ENCODE results near the gene LDLRAD4.

LDLRAD4 gene

DNA sequence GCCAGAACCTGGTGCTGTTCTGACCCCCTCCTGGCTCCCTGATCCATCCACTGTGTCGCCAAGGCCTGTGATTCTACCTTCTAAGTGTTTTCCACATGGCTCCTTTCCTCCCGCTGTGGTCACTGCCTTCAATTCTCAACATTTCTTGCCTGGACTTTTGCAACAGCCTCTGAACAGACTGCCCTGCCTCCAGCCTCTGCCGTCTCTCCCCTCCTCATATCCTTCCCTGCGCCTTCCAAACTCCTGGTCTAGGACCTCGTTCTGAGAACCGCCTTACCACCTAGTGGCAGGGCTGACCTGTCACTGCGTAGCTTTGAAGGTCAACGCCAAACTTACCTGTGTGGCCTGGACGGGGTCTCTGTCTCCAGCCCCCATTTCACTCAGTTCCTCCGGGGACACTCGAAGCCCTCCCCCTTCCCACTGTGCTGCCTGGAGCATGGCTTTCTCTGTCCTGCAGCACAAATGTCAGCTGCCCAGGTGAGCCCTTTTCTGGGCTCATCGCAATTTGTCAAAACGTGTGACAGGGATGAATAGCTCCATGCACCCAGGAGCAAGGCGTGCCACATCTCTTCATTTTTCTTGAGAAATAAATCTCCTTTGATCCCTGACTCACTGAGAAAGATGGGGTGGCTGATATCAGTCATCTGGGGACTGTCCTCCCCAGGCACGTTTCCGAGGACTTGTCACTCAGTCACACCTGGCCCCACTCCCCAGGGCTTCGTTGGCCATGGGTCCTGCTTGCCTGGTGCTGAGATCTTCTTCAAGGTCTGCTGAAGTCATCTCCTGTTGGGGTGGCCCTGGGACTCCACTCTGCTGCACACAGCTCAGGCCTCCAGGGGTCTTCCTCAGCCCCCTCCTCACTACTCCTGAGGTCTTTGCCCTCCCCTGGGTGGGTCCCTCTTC, 46.7 kb downstream of the LDLRAD4 start:
- DNase-seq (ENCODE audit: low read depth in 2 of 2): no peak

DNA sequence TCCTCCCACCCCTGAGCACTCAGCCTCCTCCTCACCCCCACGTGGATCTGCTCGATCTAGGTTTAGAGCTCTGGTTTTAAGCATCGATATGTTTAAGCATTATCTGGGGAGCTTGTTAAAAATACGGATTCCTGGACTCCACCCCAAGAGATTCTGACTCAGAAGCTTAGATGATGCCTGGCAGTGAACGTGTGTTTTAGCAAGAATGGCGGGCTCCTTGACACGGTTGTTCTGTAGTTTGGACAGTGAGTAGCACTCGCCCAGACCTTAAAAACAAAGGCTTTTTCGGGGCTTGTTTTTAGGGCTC, 47.3 kb downstream of the LDLRAD4 start:
- no peak for DNase-seq (ENCODE audit: low read depth in 2 of 2)

DNA sequence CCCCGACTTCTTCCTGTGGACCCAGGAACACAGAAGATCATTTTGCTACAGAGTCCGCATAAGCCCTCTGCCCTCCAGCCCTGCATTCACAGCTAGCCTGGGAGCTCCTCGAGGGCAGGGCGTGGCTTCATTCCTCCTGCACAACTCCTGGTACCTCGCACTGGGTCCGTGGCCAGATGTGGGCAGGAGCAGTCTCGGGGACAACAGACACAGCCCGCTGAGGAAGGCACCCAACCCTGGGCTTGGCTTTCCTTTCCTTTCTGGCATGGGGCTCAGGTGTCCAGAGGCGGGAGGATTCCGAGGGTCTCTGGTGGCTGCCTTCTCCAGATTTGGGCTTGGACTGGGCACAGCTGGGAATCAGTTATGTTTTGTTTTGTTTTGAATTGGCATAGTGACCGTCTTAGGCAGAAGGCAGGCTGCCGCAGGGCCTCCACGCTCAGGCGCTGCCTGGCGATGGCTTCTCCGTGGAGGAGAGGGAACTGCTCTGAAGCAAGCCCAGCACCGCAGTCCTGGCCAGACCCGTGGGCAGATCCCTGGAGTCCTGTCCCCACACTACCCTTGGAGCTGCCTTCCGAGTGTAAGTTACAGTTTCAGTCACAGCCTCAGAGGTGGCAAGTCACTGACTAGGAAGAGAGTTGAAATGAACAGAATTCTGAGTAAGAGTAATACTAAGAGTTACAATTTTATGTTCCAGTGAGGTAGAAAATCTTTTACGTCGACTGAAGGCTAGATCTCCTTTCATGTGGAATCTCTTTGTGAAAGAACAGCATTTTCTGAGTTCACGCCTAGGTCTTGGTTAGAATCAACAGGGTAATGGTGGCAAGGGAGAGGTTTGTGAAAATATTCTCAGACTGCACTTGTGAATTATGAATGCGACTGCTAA, 47.9 kb downstream of the LDLRAD4 start:
- no peak for DNase-seq (ENCODE audit: low read depth in 2 of 2)

DNA sequence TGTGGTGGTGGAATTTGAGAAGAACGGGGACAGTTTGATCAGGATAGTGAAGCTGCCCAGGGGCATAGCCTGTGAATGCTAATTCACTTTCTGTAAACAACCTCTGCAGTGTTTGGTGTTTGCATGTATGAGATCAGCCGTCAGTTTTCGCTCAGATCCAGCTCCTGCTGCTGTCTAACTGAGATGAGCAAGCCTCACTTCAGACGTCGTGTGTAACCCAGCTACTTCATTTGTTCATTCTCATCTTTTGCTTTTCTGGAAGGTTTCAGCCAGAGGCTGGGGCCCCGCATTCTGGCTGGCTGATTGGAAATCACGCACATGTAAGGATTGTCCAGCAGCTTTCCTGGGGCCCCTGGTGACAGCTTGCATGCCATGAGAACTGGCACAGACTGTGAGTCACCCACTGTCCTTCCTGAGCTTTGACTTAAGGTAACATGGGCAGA, 48.9 kb downstream of the LDLRAD4 start:
- DNase-seq (ENCODE audit: low read depth in 2 of 2): no peak

DNA sequence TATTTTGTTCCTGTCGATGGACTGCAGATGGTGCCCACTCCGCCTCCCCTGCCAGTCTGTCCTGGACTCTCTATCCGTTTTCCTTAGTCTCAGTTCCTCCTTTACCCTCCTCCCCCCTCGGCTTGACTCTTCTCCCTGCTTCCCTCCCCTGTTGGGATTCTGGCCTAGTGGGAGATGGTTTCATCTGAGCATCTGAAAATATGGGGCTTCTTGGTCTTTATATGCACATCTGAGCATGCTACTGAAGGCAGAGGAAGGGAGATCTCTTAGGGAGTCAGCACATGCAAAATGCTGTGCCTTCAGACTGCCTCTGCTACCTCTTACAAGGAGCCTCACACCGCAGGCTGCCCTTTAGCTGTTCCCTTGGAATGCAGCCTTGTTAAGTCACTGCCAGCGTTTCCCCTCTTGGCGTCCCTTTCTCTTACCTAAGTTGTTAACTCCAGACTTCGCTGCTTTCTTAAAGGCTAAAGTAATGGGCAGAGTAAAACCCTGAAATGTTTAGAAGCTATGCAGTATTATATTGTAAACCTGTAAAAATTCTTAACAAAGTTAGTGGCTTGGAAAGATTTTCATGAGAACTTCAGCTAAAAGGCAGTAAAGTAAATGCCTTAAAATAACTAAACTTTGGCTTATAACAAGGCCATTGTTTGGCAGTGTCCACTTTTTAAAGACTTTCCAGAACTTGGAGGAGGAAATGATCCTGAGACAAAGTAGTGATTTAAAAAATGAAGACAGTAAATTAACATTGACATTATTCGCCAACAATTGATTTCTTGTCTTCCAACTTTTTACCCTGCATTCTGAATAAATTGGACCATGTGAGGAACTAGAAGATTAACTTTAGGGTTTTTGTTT, 49.8 kb downstream of the LDLRAD4 start:
- no peak for DNase-seq (ENCODE audit: low read depth in 2 of 2)

DNA sequence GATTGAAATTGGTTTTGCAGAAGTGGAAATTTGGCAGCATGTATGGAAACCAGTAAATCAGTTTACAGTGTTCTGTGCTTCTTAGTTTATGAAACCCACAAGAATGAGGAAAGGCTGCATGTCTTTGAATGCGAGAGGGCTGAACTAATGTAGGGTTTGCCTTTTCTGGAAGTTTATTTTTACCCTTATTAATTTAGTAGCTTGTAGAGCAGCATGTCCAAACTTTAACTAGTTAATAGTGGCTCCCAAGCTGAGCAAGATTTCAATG, 50.4 kb downstream of the LDLRAD4 start:
- DNase-seq (ENCODE audit: low read depth in 2 of 2): no peak

DNA sequence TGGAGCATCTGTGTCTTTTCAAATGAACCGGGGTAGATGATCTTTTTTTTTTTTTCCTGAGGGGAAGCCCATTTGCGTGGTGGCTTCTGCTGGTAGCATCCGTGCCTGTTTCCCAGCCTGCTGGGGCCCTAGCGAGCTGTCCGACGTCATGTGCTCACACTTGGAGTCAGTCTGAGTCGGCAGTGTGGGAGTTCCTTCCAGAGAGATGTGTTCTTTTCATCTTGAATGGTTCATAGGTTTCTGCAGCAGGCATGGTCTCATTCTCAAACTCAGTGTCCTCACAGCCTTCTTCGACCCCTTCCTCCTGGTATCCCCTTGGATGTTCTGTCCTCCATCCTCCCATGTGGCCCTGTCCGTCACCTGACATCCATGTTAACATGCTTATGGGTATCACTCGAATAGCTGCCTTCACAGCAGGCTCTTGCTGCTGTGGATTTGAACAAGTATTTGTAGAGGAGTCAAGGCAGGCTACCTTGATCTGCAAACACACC, 51.0 kb downstream of the LDLRAD4 start:
- DNase-seq (ENCODE audit: low read depth in 2 of 2): no peak

DNA sequence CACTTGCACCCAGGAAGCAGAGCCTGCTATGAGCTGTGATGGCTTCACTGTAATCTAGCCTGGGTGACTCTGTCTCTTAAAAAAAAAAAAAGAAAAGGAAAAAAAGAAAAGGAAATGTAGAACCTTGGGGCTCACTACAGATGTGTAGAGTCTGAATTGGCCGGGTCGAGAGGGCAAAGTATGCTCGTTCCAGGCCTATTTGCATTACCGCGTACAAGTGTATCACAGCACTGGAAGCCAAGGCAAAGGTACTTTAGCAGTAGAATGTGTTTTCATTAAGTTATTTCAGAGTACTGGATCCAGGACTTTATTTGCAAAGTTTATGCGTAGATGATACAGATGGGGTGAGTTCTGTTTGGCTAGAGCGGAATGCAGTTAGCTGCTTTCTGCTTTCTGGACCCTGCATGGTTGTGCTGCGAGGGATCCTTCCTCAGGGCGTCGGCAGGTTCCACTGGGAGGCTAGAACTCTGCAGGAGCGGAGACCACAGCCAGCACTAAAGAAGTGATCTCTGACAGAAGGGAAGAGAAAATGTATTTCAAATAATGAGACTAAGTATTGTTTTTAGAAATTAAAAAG, 51.8 kb downstream of the LDLRAD4 start:
- no peak for DNase-seq (ENCODE audit: low read depth in 2 of 2)

DNA sequence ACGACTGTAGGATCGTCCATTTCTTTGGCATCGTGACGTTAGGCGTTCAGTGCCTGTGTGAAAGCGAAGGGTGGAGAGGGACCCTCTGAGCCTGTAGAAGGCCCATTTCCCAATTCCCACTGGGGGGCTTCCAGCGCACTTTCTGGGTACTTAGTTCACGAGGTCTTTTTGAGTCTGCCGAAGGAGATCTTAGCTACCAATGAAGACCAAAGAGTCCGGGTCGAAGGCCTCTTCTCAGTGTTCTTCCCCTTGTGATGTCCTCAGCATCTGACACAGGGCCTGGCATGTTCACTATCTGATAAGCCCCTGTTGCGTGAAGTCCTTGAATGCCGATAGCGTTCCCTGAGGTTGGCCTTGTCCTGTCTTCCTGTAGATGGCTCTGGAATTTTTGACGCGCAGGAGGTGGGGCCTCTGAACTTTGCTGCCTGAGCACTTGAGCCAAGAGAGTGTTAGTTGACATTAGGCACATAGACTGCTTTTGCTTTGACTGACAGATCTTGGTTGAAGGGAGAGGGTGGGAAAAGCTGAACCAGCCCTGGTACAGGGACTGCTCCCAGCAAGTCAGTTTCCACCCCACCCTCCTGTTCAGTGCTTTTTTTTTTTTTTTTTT, 52.8 kb downstream of the LDLRAD4 start:
- no peak for DNase-seq (ENCODE audit: low read depth in 2 of 2)

DNA sequence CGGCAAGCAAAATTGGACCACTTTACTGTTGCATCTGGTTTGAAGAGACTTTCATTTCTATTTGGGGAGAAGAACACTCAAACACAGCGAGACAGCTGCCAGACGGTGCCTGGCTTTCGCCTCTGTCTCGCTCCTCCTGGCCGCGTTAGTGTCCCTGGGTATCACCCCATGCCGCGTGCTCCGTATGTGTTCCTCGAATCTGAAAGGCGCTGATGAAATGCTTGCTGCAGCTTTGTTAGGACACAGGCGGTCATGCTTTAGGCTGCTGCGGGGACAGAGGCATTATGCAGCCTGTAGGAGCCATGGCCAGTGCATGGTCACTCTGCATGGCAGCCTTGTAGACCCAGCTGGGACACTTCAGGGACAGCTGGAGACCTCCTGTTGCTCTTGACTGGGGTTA, 53.9 kb downstream of the LDLRAD4 start:
- DNase-seq (ENCODE audit: low read depth in 2 of 2): no peak

DNA sequence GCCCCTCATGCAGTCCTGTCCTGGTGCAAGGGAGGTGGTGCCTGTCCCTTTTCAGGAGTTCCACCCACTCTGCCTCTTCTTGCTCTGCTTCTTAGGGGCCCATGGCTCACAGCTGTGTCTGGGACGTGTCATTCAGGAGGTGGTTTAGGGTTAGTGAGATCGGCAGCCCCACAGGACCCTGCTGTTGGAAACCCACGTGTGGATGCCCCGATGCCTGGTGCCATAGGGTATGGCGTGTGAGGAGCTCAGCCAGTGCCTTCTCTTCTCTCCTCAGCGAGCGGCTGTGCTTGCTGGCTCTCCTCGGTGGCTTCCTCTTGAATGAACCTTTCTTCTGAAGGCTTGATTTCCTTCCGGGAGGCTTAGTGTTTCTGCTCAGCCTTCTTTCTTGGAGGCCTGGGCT, 55.2 kb downstream of the LDLRAD4 start:
- no peak for DNase-seq (ENCODE audit: low read depth in 2 of 2)

DNA sequence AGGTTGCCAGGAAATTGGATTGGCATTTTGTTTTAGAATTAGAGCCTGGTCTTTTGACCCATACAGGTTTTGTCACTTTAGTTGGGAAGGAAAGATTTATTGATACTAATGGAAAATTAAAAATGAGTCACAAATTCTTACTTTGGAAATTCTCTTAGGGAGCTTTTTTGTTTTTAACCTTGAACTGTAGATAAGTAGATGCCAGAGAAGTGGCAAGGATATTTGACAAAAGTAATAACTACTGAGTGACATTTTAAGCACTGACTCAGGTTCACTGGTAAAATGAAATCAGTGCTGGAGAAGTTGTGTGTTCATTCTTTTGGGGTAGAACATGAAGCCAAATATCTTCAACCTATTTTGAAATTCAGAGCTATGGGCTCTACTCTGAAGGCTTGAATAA, 56.5 kb downstream of the LDLRAD4 start:
- no peak for DNase-seq (ENCODE audit: low read depth in 2 of 2)

DNA sequence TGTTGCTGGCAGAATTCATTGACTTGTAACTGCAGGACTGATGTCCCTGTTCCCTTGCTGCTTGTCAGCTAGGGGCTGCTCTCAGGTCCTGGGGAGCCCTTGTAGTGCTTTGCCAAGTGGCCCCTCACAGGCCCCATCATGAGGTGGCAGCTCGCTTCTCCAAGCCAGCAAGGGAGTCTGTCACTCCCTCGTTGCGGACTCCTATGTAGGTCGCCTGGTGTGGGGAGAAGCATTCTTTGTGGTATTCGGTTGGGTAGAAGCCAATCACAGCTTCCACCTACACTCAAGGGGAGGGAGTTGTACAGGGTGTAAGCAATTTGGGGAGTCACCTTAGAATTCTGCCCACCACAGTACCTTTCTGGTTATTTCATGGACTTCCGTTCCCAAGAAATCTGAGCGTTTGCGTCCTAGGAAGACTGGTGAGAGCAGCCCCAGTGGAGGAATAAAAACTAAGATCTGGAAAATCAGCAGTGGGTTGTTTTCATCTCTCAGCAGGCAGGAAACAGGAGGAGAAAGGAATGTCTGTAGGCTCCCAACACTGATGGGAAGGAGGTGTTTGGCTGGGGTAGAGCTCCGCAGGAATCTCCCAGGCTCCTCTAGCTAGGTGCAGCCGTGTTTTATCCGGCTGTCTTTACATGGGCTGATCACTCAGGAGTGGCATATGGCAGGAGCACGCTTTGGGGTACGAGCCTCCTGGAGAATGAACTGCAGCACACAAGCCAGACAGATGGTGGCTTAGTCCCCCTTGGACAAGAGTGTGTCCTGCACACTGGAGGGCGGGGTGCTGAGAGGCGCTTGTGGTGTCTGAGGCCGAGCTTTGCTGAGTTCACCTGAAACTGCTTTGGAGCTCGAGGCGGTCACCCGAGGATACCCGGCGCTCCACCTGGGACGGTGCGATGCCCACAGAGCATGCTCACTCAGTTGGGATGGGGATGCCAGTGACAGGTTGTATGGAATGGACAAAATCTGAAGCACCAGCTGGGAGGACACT, 58.3 kb downstream of the LDLRAD4 start:
- no peak for DNase-seq (ENCODE audit: low read depth in 2 of 2)

DNA sequence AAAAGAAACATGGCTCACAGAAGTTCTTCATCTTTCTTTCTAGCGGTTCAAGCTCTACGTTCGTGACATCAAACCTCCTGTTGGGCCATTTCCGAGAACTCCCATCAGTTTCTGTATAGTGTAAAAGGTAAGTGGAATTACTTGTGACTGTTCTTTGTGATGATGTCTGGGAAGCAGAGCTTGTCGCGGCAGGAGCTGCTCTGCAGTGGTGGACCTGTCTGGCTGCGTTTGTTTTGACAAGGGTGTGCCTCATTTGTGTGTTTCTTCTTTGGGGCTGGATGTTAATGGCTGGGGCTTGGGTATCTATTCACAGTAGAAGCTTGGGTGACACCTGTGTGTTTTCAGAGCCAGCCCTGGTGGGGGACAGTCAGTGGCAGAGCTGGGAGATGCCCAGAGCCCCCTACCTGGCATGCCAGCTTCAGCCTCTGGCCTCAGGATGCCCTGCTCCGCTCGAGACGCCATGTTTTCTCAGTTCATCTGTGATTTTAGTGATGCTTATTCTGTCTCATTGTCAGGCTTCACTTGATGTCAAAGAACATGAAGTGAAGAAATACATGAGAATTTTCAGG, 59.6 kb downstream of the LDLRAD4 start:
- no peak for DNase-seq (ENCODE audit: low read depth in 2 of 2)

DNA sequence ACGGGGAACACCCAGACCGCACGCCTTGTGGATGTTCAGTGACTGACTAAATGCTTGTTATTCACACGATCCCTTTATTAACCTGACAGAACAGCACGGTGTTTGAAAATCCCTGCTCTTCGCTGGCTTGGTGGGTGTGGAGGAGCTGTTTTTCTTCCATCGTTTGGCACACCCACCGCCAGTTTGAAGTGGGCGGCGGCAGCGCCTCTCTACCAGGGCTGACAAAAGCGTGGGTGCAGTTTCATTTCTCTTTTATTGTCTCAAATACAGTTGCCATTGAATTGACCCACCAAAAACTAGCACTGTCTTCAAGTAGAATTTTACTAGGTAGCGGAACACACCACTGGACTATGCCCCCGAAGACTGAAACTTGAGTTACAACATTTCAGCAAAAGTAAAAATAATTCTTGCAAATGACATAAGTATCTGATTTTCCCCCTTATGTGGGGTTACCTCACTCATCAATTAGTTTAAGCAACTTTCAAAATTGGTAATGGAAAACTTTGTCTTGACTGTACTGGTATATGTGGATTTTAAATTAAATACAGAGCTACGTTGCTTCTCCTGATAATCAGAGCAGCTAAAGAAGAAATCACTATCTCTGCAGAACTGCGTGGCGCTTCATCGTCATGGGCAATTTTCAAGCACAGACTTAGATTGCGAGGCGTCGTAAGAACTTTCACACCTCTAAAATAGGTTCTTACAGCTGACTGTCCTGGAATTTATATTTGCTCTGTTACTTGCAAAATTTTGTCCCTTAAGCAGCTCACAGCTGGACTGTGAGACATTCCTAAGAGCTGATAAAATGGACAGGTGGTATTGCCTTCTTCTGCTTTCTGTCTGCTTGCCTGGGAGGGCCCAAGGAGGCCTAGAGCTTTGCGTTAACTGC, 60.9 kb downstream of the LDLRAD4 start:
- peak in 1 of 2 donors; percentile 20 for DNase-seq (ENCODE audit: low read depth in 2 of 2)

DNA sequence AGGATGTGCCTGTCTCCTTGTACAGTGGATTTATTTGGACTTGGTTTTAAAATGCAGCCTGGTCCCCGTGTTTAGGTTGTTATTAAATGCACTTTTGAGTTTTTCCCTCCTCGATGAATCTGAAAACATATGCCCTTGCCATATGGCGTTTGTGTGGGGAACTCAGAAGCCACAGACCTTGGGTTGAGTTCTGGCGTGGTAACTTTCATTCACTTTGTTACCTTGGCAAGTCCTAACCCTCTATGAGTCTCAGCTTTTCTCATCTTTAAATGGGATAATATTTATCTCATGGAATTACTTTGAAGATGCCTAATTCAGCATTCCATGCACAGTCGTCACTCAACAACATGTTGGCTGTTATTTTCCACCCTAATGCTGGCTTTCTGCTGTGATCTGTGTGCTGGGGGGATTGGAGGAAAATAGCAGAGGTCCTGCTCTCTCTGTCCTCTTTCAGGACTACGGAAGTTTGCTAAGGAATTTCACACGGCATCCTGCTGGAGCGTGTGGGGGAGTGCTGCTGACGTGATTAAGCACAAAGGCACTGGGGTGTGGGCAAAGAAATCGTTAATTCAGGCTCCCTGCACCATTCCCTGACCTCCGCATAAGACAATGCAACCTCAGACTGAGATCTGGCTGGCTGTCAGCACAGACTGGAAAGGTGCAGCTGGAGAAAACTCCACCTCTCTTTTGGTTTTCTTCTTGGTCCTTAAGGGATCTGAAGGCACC, 61.7 kb downstream of the LDLRAD4 start:
- no peak for DNase-seq (ENCODE audit: low read depth in 2 of 2)

DNA sequence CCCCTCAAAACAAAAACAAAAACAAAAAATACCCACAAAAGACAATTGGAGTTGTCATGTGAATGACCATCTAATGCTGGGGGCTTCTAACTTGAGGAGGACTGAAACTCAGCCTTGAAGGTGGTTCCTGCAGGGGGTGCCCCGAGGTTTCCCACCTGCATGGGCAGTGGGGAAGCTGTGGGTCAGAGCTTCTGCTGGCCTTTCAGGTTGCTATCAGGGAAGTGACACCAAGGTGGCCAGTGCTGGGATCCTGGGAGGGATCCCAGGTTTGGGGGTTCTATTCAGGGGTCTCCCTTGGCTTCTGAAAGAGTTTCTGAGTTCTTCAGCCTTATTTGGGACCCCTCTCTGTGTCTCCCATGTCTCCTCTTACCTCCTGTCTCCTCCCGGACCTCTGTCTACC, 62.8 kb downstream of the LDLRAD4 start:
- no peak for DNase-seq (ENCODE audit: low read depth in 2 of 2)

DNA sequence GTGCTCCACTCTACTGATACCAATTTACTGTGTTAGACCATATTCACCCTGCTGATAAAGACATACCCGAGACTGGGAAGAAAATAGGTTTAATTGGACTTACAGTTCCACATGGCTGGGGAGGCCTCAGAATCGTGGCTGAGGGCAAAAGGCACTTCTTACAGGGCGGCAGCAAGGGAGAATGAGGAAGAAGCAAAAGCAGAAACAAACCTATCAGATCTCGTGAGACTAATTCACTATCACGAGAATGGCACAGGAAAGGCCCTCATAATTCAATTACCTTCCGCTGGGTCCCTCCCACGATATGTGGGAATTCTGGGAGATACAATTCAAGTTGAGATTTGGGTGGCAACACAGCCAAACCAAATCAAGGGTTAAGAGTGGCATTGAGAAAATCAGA, 65.2 kb downstream of the LDLRAD4 start:
- DNase-seq (ENCODE audit: low read depth in 2 of 2): no peak
